Keratinocyte (primary cell): ENCODE data around the gene VTI1A.

Experiments used
- EZH2 ChIP-seq: IDR thresholded peaks from one replicate; pipeline ENCODE4 v1.6.1; 2012; ENCODE audit warnings: inconsistent platforms, mild to moderate bottlenecking, low read length, moderate library complexity
- TF ChIP-seq, protein P1 (sequence below), 3 experiments: IDR thresholded peaks in 1 of 3; conservative IDR thresholded peaks in 1 of 3; optimal IDR thresholded peaks in 1 of 3; 2 replicates in 2 of 3; 3 replicates in 1 of 3; pipeline versions ENCODE3 to v1.5.1; 2011; ENCODE audit warnings: low read length in 3 of 3, mild to moderate bottlenecking in 3 of 3, moderate library complexity in 2 of 3, control low read depth in 1 of 3, inconsistent platforms in 1 of 3; ENCODE audit not compliant: insufficient read depth in 2 of 3; ENCODE audit errors: extremely low read depth in 1 of 3

DNA sequence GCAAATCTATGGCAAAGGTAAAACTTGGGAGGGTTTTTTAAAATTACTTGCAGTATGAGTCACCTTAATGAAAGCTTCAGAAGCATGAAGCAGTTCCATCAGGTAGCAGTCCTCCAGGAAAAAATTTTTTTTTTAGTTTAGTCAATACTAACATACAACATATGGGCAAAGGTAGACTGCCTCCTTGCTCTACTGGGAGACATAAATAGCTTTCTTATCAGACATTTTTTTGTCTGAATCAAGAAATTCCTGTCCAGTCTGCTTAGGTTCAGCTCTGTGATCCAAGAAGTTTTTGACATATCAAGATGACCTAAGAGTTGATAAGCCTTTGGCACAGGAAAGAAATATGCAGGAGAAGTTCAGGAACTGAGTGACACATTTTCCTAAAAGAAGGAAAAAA is 331.6 kb downstream of the VTI1A start:
- TF ChIP-seq, protein P1, sequence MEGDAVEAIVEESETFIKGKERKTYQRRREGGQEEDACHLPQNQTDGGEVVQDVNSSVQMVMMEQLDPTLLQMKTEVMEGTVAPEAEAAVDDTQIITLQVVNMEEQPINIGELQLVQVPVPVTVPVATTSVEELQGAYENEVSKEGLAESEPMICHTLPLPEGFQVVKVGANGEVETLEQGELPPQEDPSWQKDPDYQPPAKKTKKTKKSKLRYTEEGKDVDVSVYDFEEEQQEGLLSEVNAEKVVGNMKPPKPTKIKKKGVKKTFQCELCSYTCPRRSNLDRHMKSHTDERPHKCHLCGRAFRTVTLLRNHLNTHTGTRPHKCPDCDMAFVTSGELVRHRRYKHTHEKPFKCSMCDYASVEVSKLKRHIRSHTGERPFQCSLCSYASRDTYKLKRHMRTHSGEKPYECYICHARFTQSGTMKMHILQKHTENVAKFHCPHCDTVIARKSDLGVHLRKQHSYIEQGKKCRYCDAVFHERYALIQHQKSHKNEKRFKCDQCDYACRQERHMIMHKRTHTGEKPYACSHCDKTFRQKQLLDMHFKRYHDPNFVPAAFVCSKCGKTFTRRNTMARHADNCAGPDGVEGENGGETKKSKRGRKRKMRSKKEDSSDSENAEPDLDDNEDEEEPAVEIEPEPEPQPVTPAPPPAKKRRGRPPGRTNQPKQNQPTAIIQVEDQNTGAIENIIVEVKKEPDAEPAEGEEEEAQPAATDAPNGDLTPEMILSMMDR (optimal IDR thresholded peaks at IDR 0.05 in 1 of 3, IDR thresholded peaks at IDR 0.05 in 1 of 3, conservative IDR thresholded peaks at IDR 0.05 in 1 of 3; ENCODE audit: extremely low read depth in 1 of 3, insufficient read depth in 2 of 3, low read length in 3 of 3), result no peak
- TF ChIP-seq EZH2, result no peak
